Measurements from ENCODE around the gene TIAM1.

The TIAM1 gene

GRCh38 chr21:31308584-31308983, 35.5 kb downstream of the TIAM1 start:
- Histone ChIP-seq H3K9me3 (ENCODE audit: control insufficient read depth, insufficient read depth, low read length) (no peaks in the 10 kb centered on the region), H3F3A (ENCODE audit: control insufficient read depth, insufficient read depth) (no peaks in the 10 kb centered on the region), H3K4me1 (ENCODE audit: control insufficient read depth, low read length) (no peaks in the 10 kb centered on the region), H3K36me3 (ENCODE audit: control insufficient read depth, low read length) (no peaks in the 10 kb centered on the region), H3K4me3 (ENCODE audit: low read length) (no peak overlapping the region), H4K20me1 (ENCODE audit: control insufficient read depth, insufficient read depth, low read depth, low read length) (no peaks in the 10 kb centered on the region), H3K27me3 (ENCODE audit: control insufficient read depth, low read length) (no peaks in the 10 kb centered on the region), H3K27ac (ENCODE audit: low read depth, low read length) (no peak overlapping the region), H3K9me2 (replicated peaks; ENCODE audit: control insufficient read depth, low read length) (no peaks in the 10 kb centered on the region), H3K79me2 (ENCODE audit: control insufficient read depth, low read length) (no peaks in the 10 kb centered on the region), H3K4me2 (ENCODE audit: low read length) (no peak overlapping the region)
- no peak for TF ChIP-seq CTCF (IDR thresholded peaks at IDR 0.05; ENCODE audit: low read depth, low read length, poor library complexity, severe bottlenecking)
- TF ChIP-seq EZH2phosphoT487 (IDR thresholded peaks at IDR 0.05; ENCODE audit: borderline replicate concordance, low read length) = no peak

DNA sequence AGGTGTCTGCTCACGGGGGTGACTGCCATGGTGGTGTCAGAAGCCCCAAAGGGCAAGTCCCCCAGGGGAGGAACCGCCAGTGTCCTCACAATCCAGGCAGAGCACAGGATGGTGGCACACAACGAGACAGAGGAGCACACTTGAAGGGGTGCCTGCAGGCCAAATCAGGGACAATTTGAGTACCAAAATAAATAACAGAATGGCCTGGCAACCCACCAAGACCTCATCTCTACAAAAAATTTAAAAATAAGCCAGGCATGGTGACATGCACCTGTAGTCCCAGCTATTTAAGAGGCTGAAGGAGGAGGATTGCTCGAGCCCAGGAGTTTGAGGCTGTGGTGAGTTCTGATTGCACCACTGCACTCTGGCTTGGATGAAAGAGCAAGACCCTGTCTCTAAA, 38.2 kb downstream of the TIAM1 start:
- no peak for TF ChIP-seq EZH2phosphoT487 (IDR thresholded peaks at IDR 0.05; ENCODE audit: borderline replicate concordance, low read length)
- TF ChIP-seq CTCF (IDR thresholded peaks at IDR 0.05; ENCODE audit: low read depth, low read length, poor library complexity, severe bottlenecking) = no peak
- Histone ChIP-seq H3K9me2 (replicated peaks; ENCODE audit: control insufficient read depth, low read length) (no peaks in the 10 kb centered on the region), H3K36me3 (ENCODE audit: control insufficient read depth, low read length) (no peaks in the 10 kb centered on the region), H3K4me1 (ENCODE audit: control insufficient read depth, low read length) (no peaks in the 10 kb centered on the region), H3K9me3 (ENCODE audit: control insufficient read depth, insufficient read depth, low read length) (no peaks in the 10 kb centered on the region), H3K79me2 (ENCODE audit: control insufficient read depth, low read length) (no peaks in the 10 kb centered on the region), H3K27ac (ENCODE audit: low read depth, low read length) (no peak overlapping the region), H3K4me3 (ENCODE audit: low read length) (no peak overlapping the region), H3K4me2 (ENCODE audit: low read length) (no peak overlapping the region), H3F3A (ENCODE audit: control insufficient read depth, insufficient read depth) (no peaks in the 10 kb centered on the region), H3K27me3 (ENCODE audit: control insufficient read depth, low read length) (no peaks in the 10 kb centered on the region), H4K20me1 (ENCODE audit: control insufficient read depth, insufficient read depth, low read depth, low read length) (no peaks in the 10 kb centered on the region)

DNA sequence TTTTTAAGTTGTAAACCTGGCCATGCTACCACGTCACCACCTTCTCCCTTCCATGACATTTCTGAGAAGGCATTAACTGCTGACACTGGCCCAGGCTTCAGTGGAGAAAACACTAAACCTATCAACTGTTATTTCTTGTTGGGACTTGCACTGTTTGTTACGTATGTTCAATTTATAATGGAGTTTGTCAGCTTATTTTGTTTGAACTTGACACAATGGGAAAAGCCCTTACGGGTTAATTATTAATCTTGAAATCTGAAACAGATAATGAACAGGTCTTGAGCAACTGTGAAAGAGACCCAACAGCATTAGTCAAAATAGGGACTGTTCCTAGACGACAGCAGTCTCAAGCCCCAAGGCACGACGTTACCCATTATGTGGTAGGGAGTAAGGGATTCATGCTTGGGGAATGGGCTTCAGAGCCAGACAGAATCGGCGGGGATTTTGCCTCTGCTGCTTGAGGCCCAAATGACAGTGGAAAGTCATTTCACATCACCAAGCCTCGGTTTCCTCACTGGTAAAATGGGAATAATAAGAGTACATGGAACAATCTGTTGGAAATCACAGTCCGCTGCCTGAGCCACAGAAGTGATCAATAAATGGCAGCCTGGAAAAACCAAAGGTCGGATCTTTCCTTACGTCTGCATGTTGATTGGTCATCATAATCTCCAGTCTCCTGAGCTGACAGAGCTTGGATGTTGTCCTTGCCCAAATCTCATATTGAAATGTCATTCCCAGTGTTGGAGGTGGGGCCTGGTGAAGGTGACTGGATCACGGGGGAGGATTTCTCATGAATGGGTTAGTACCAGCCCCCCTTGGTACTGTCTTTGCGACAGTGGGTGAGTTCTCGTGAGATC, 44.5 kb downstream of the TIAM1 start:
- TF ChIP-seq CTCF (IDR thresholded peaks at IDR 0.05; ENCODE audit: low read depth, low read length, poor library complexity, severe bottlenecking) = no peak
- no peak for TF ChIP-seq EZH2phosphoT487 (IDR thresholded peaks at IDR 0.05; ENCODE audit: borderline replicate concordance, low read length)
- Histone ChIP-seq H3K79me2 (ENCODE audit: control insufficient read depth, low read length) (no peaks in the 10 kb centered on the region), H3K9me3 (ENCODE audit: control insufficient read depth, insufficient read depth, low read length) (no peaks in the 10 kb centered on the region), H3F3A (ENCODE audit: control insufficient read depth, insufficient read depth) (no peaks in the 10 kb centered on the region), H4K20me1 (ENCODE audit: control insufficient read depth, insufficient read depth, low read depth, low read length) (no peaks in the 10 kb centered on the region), H3K9me2 (replicated peaks; ENCODE audit: control insufficient read depth, low read length) (no peaks in the 10 kb centered on the region), H3K27ac (ENCODE audit: low read depth, low read length) (no peak overlapping the region), H3K4me3 (ENCODE audit: low read length) (no peak overlapping the region), H3K4me1 (ENCODE audit: control insufficient read depth, low read length) (no peaks in the 10 kb centered on the region), H3K4me2 (ENCODE audit: low read length) (no peak overlapping the region), H3K36me3 (ENCODE audit: control insufficient read depth, low read length) (no peaks in the 10 kb centered on the region), H3K27me3 (ENCODE audit: control insufficient read depth, low read length) (no peaks in the 10 kb centered on the region)

All from DOHH2 (cell line).